HCT116 (cell line): ENCODE data around the gene KRT79. TPM values are rescaled to one million over a fixed set of nuclear protein-coding genes. Genes with fewer than 3 reads are reported as not detected.

Experiments
- ATAC-seq: fragments of 200-7000 bp; cut with Tn5 transposase; 2 replicates; pipeline ENCODE4 v1.9.1; 2020; ENCODE audit warnings: mild to moderate bottlenecking, moderate library complexity
- BruUV-seq: library from RNA; stranded (reverse); fragments of 400-500 nt; replicated peaks from 2 replicates; lab custom pipeline; 2021; lab: Mats Ljungman, UMichigan
- CTCF ChIA-PET: fragments of 300-600 bp; sonication (Branson Sonifier 250); formaldehyde crosslinking; loops from one replicate; lab custom pipeline; 2021; ENCODE audit warnings: antibody characterized with exemption; lab: Charles Lee
- POLR2A ChIA-PET: fragments of 300-600, 350-600 bp; sonication (Branson Sonifier 250); formaldehyde crosslinking; loops from one replicate; lab custom pipeline; 2021; ENCODE audit warnings: antibody characterized with exemption; lab: Charles Lee
- RAD21 ChIA-PET, 2 experiments: fragments of 300-600 bp; sonication (Branson Sonifier 250); formaldehyde crosslinking; loops; one replicate each; lab custom pipeline; 2023; ENCODE audit warnings: low total read pairs in 2 of 2; ENCODE audit not compliant: uncharacterized antibody in 2 of 2, unreplicated experiment in 2 of 2, low non-redundant PET in 1 of 2; lab: Charles Lee
- DNase-seq: peaks from one replicate; pipeline ENCODE4 v3.0.0-alpha.2; 2010; ENCODE audit warnings: low read depth, low spot score
- H2AFZ ChIP-seq: fragments of 200-600 bp; shearing (Covaris generic), sonication (generic); 2 replicates; pipeline ENCODE4 v1.6.1; 2017; ENCODE audit warnings: low read depth, mixed run types, mixed read lengths, antibody characterized with exemption, low read length; ENCODE audit not compliant: poor library complexity, severe bottlenecking
- H3K27ac ChIP-seq: 2 replicates; pipeline ENCODE4 v1.5.1; 2012; ENCODE audit warnings: low read depth, low read length
- H3K27me3 ChIP-seq: fragments of 200-600 bp; sonication (generic); 2 replicates; pipeline ENCODE4 v1.6.1; 2016; ENCODE audit warnings: mixed run types, low read length, mixed read lengths; ENCODE audit not compliant: insufficient read depth
- H3K36me3 ChIP-seq, 2 experiments: fragments of 200-500 bp in 1 of 2; fragments of 200-600 bp in 1 of 2; sonication (Bioruptor generic) in 1 of 2; sonication (generic) in 1 of 2; 2 replicates each; pipeline versions ENCODE4 v1.5.1 to v1.6.1; 2014 to 2016; ENCODE audit warnings: low read length in 2 of 2, inconsistent platforms in 1 of 2, mixed read lengths in 1 of 2, mixed run types in 1 of 2; ENCODE audit not compliant: insufficient read depth in 2 of 2, control insufficient read depth in 1 of 2
- H3K4me1 ChIP-seq, 2 experiments: fragments of 200-600 bp in 1 of 2; sonication (generic) in 1 of 2; 2 replicates each; pipeline versions ENCODE4 v1.5.1 to v1.6.1; 2012 to 2017; ENCODE audit warnings: low read length in 2 of 2, inconsistent platforms in 1 of 2, mild to moderate bottlenecking in 1 of 2, mixed read lengths in 1 of 2, mixed run types in 1 of 2, moderate library complexity in 1 of 2; ENCODE audit not compliant: insufficient read depth in 2 of 2, control insufficient read depth in 1 of 2
- H3K4me2 ChIP-seq: fragments of 200-600 bp; sonication (generic); 2 replicates; pipeline ENCODE4 v1.6.1; 2017; ENCODE audit warnings: mixed run types, low read length, mixed read lengths
- H3K4me3 ChIP-seq, 2 experiments: fragments of 200-600 bp in 1 of 2; sonication (generic) in 1 of 2; replicated peaks in 1 of 2; 2 replicates each; pipeline ENCODE4 v1.5.1; 2011 to 2016; ENCODE audit warnings: low read length in 2 of 2, control low read depth in 1 of 2, low read depth in 1 of 2, mild to moderate bottlenecking in 1 of 2, mixed read lengths in 1 of 2, mixed run types in 1 of 2
- H3K79me2 ChIP-seq: fragments of 200-600 bp; sonication (generic); 2 replicates; pipeline ENCODE4 v1.6.1; 2017; ENCODE audit warnings: mild to moderate bottlenecking, mixed run types, low read length, moderate library complexity, mixed read lengths; ENCODE audit not compliant: insufficient read depth
- H3K9ac ChIP-seq: fragments of 200-600 bp; sonication (generic); 2 replicates; pipeline ENCODE4 v1.6.1; 2016; ENCODE audit warnings: low read length, mixed read lengths
- H3K9me2 ChIP-seq: fragments of 200-600 bp; sonication (generic), shearing (Covaris generic); 2 replicates; pipeline ENCODE4 v1.6.1; 2017; ENCODE audit warnings: mixed run types, mild to moderate bottlenecking, moderate library complexity; ENCODE audit not compliant: insufficient read depth
- H3K9me3 ChIP-seq, 2 experiments: fragments of 200-500 bp in 1 of 2; fragments of 200-600 bp in 1 of 2; sonication (Bioruptor generic) in 1 of 2; sonication (generic) in 1 of 2; 2 replicates each; pipeline ENCODE4 v1.6.1; 2014 to 2017; ENCODE audit warnings: low read length in 2 of 2, mixed read lengths in 2 of 2, inconsistent platforms in 1 of 2, low read depth in 1 of 2, mild to moderate bottlenecking in 1 of 2, mixed run types in 1 of 2, moderate library complexity in 1 of 2; ENCODE audit not compliant: control insufficient read depth in 1 of 2, insufficient read depth in 1 of 2
- H4K20me1 ChIP-seq: fragments of 200-600 bp; sonication (generic), shearing (Covaris generic); 2 replicates; pipeline ENCODE4 v1.6.1; 2017; ENCODE audit warnings: mixed run types, mild to moderate bottlenecking, moderate library complexity; ENCODE audit not compliant: insufficient read depth
- ATF3 ChIP-seq: IDR thresholded peaks from 2 replicates; pipeline ENCODE4 v1.6.1; 2012
- CTCF ChIP-seq, 3 experiments: fragments of 200-600 bp in 1 of 3; sonication (generic) in 1 of 3; IDR thresholded peaks in 2 of 3; conservative IDR thresholded peaks in 1 of 3; 2 replicates each; pipeline ENCODE4 v1.5.1; 2012 to 2017; ENCODE audit warnings: low read depth in 2 of 3, low read length in 2 of 3, antibody characterized with exemption in 1 of 3, borderline replicate concordance in 1 of 3, control low read depth in 1 of 3, mild to moderate bottlenecking in 1 of 3, mixed read lengths in 1 of 3, mixed run types in 1 of 3, moderate library complexity in 1 of 3; ENCODE audit not compliant: insufficient read depth in 1 of 3
- ELF1 ChIP-seq: IDR thresholded peaks from 2 replicates; pipeline ENCODE4 v1.6.1; 2012; ENCODE audit warnings: low read depth, borderline replicate concordance
- EZH2phosphoT487 ChIP-seq: fragments of 200-600 bp; IDR thresholded peaks from 2 replicates; pipeline ENCODE4 v1.6.1; 2018; ENCODE audit warnings: antibody characterized with exemption, borderline replicate concordance
- JUND ChIP-seq: IDR thresholded peaks from 2 replicates; pipeline ENCODE4 v1.6.1; 2012
- REST ChIP-seq: IDR thresholded peaks from 2 replicates; pipeline ENCODE4 v1.6.1; 2012; ENCODE audit warnings: low read depth
- SIN3A ChIP-seq: IDR thresholded peaks from 2 replicates; pipeline ENCODE4 v1.6.1; 2012; ENCODE audit warnings: low read depth
- SP1 ChIP-seq: IDR thresholded peaks from 2 replicates; pipeline ENCODE4 v1.6.1; 2012; ENCODE audit warnings: low read depth
- SRF ChIP-seq: IDR thresholded peaks from 2 replicates; pipeline ENCODE4 v1.6.1; 2012; ENCODE audit warnings: low read depth
- TCF7L2 ChIP-seq: IDR thresholded peaks from 2 replicates; pipeline ENCODE4 v1.7.0; 2011; ENCODE audit warnings: borderline replicate concordance, inconsistent platforms; ENCODE audit not compliant: insufficient read depth, insufficient read length; ENCODE audit errors: extremely low read depth
- ZNF274 ChIP-seq: fragments of 200-500 bp; sonication (Bioruptor generic); IDR thresholded peaks from 2 replicates; pipeline ENCODE4 v1.6.1; 2014; ENCODE audit warnings: mild to moderate bottlenecking, low read depth, low read length, inconsistent platforms
- intact Hi-C: fragments of 100-400 bp; cut with micrococcal nuclease; formaldehyde crosslinking; loops from 2 replicates; pipeline ENCODE4 v1.10.0; 2022
- total RNA-seq: library from RNA; stranded (reverse); gene quantifications from one replicate; pipeline ENCODE4 v1.2.1, GENCODE V29; 2021; ENCODE audit not compliant: unreplicated experiment

Gene KRT79
- total RNA-seq, 1 experiment from 2014 or later = not detected

GRCh38 chr12:52826611-52827498 is 7.3 kb downstream of the KRT79 start:
- Histone ChIP-seq H3K27me3 (no peaks in the 10 kb centered on the region), H3K9me2 (no peaks in the 10 kb centered on the region), H3K9ac (no peak overlapping the region), H2AFZ (no peak overlapping the region), H3K9me3 (no peaks in the 10 kb centered on the region), H3K27ac (no peak overlapping the region), H3K4me2 (no peak overlapping the region), H3K4me3 (no peak overlapping the region), H4K20me1 (no peaks in the 10 kb centered on the region)
- CTCF ChIA-PET = no interaction called here
- BruUV-seq = no TSS peak
- POLR2A ChIA-PET = no interaction called here
- RAD21 ChIA-PET = no interaction called here
- no peak for ATAC-seq
- TF ChIP-seq JUND (no peak), EZH2phosphoT487 (no peak), REST (no peak), CTCF (IDR thresholded peaks at IDR 0.05 in 2 of 3, conservative IDR thresholded peaks at IDR 0.05 in 1 of 3; ENCODE audit: borderline replicate concordance in 1 of 3, insufficient read depth in 1 of 3, low read depth in 2 of 3, low read length in 2 of 3) (no peak), TCF7L2 (no peak), ELF1 (no peak), SP1 (no peak), SIN3A (no peak), ZNF274 (no peak), ATF3 (no peak), SRF (no peak)
- TF ChIP-seq, all 23 proteins: peak for 0
- Histone ChIP-seq H3K79me2 (no peaks in the 10 kb centered on the region), H3K36me3 (no peaks in the 10 kb centered on the region), H3K4me1 (peaks cover 0 to 8% of the 10 kb centered on the region in 2 experiments; a peak in 2 of 4 replicates)
- intact Hi-C loops = no loop called here
- DNase-seq = no peak
